GM18868 (cell line): ENCODE data around the gene TOP1.
"Not testable (repeated sequence)": the region's sequence is repeated elsewhere in the genome, so short reads cannot be mapped to it uniquely, and the experiment has no call there.

Experiments
- ATAC-seq: cut with Tn5 transposase; IDR thresholded peaks from one replicate; pipeline ENCODE4 v1.9.1; 2021; ENCODE audit warnings: mild to moderate bottlenecking, moderate library complexity; ENCODE audit not compliant: unreplicated experiment

TOP1 gene

GRCh38 chr20:41089555-41089954 is 60.9 kb downstream of the TOP1 start:
- ATAC-seq: no peak

GRCh38 chr20:41091927-41092326 is 63.3 kb downstream of the TOP1 start:
- ATAC-seq: no peak

- ATAC-seq: no peak
Measured at GRCh38 chr20:41094353-41095055, 65.9 kb downstream of the TOP1 start.

- peak; percentile 47 for ATAC-seq
Measured at GRCh38 chr20:41095110-41095969, 66.7 kb downstream of the TOP1 start.

- ATAC-seq: no peak
Measured at GRCh38 chr20:41098703-41099250, 70.2 kb downstream of the TOP1 start.

GRCh38 chr20:41100001-41100480 is 71.4 kb downstream of the TOP1 start:
- ATAC-seq: no peak

- no peak for ATAC-seq
Measured at GRCh38 chr20:41101660-41102059, 73.0 kb downstream of the TOP1 start.

- ATAC-seq: no peak
Measured at GRCh38 chr20:41108531-41108930, 79.9 kb downstream of the TOP1 start.

- no peak for ATAC-seq
Measured at GRCh38 chr20:41110012-41110411, 81.4 kb downstream of the TOP1 start.

GRCh38 chr20:41110930-41111577 is 82.4 kb downstream of the TOP1 start:
- peak; percentile 51 for ATAC-seq

GRCh38 chr20:41111578-41111951 is 82.9 kb downstream of the TOP1 start:
- peak; percentile 73 for ATAC-seq

GRCh38 chr20:41116282-41116956 is 87.8 kb downstream of the TOP1 start:
- ATAC-seq: no peak

- not testable (repeated sequence) for ATAC-seq
Measured at GRCh38 chr20:41118159-41118558, 89.5 kb downstream of the TOP1 start.

GRCh38 chr20:41118632-41119031 is 90.0 kb downstream of the TOP1 start:
- ATAC-seq: no peak

GRCh38 chr20:41119614-41120561 is 91.3 kb downstream of the TOP1 start:
- ATAC-seq: no peak

GRCh38 chr20:41121399-41121798 is 92.8 kb downstream of the TOP1 start:
- no peak for ATAC-seq

GRCh38 chr20:41123631-41124030 is 95.0 kb downstream of the TOP1 start:
- ATAC-seq: no peak

- ATAC-seq: no peak
Measured at GRCh38 chr20:41124451-41125094, 96.0 kb downstream of the TOP1 start.
